Ovary (tissue), 9 donors: ENCODE measurements around the gene NAALADL2. TPM values are rescaled to one million over a fixed set of nuclear protein-coding genes. Genes with fewer than 3 reads are reported as not detected.

Experiments
- DNase-seq, 5 donors: peaks; one replicate each; pipeline ENCODE4 v3.0.0-alpha.2; 2019 to 2020
- H3K27ac ChIP-seq, 2 donors: fragments of 200-600 bp; one replicate each; pipeline versions ENCODE4 v1.5.1 to v1.8.0; 2019 to 2022
- H3K27me3 ChIP-seq: fragments of 200-600 bp; one replicate; pipeline ENCODE4 v1.8.0; 2022
- H3K36me3 ChIP-seq: fragments of 200-600 bp; sonication (generic); one replicate; pipeline ENCODE4 v1.5.1; 2019
- H3K4me1 ChIP-seq: one replicate; pipeline ENCODE4 v1.8.1; 2013; ENCODE audit warnings: mild to moderate bottlenecking, moderate library complexity; ENCODE audit not compliant: insufficient read depth
- H3K4me3 ChIP-seq: fragments of 200-600 bp; sonication (generic); one replicate; pipeline ENCODE4 v1.5.1; 2017
- H3K9me3 ChIP-seq, 2 donors: fragments of 200-600 bp in 1 of 2; sonication (generic) in 1 of 2; one replicate each; pipeline versions ENCODE4 v1.5.1 to v1.8.1; 2013 to 2019; ENCODE audit warnings: mild to moderate bottlenecking in 1 of 2, moderate library complexity in 1 of 2
- CTCF ChIP-seq, 3 donors: fragments of 450-650 bp in 2 of 3; fragments of 200-600 bp in 1 of 3; IDR thresholded peaks; one replicate each; pipeline versions ENCODE4 v1.5.1 to v1.8.0; 2016 to 2022; ENCODE audit warnings: antibody characterized with exemption in 3 of 3, mild to moderate bottlenecking in 1 of 3
- EP300 ChIP-seq: sonication (generic); formaldehyde crosslinking; IDR thresholded peaks from one replicate; pipeline ENCODE4 v1.6.1; 2017; ENCODE audit warnings: antibody characterized with exemption
- POLR2A ChIP-seq: fragments of 450-650 bp; IDR thresholded peaks from one replicate; pipeline ENCODE4 v1.6.1; 2017; ENCODE audit warnings: antibody characterized with exemption, mild to moderate bottlenecking, moderate library complexity
- WGBS, 3 donors: extraction: QIAGEN DNeasy Blood & Tissue Kit in 1 of 3; methylation state at CpG; one replicate each; pipeline versions ENCODE4 v1.1.5 to v1.1.7; 2013 to 2017; 5-methylcytosine and 5-hydroxymethylcytosine counted together
- intact Hi-C, 4 donors: fragments of 100-400 bp; cut with DNase I; formaldehyde crosslinking; loops; one replicate each; pipeline versions ENCODE4 v1.11.0 to v1.15.1; 2022 to 2023
- polyA plus RNA-seq, 2 donors: library from polyadenylated mRNA; stranded (reverse); fragments of 200-250 nt in 1 of 2; fragments of 350-450 nt in 1 of 2; fragmentation: Illumina TruSeq in 1 of 2; extraction: RNeasy Lipid Tissue Mini Kit (QIAGEN cat#74804) in 1 of 2; gene quantifications; one replicate each; pipeline ENCODE4 v1.2.3, GENCODE V29; 2013 to 2014
- total RNA-seq, 7 donors: library from RNA; depleted of rRNA in 2 of 7; stranded (reverse); fragments of >200 nt in 2 of 7; fragmentation: NEBNext Ultra II Directional in 3 of 7; extraction: Animal tissue kit (Norgen Biotek cat#: 25700) in 3 of 7; gene quantifications; one replicate each; pipeline versions ENCODE4 v1.1.0 to v1.2.4, GENCODE V29; 2016 to 2023
- donor health status: DM: no; HTN: no; CAD: no; lungs with moderate emphysema.
- donor health status: DM: no; HTN: no; CAD: no.
- donor health status: Bipolar disorder and iron deficiency.
- donor health status: DM: yes; HTN: yes; CAD: no.
- donor health status: DM: no; HTN: no; CAD: no.
- donor health status: DM: yes; HTN: yes; CAD: no.

Gene NAALADL2
- total and polyA plus RNA-seq, 9 donors, result 2.3 to 29.3 (median 15.2) TPM

- TF ChIP-seq EP300 (no peak), CTCF (IDR thresholded peaks at IDR 0.05) (no peak), POLR2A (no peak)
- Histone ChIP-seq H3K36me3 (no peaks in the 10 kb centered on the region), H3K9me3 (no peaks in the 10 kb centered on the region), H3K4me1 (no peaks in the 10 kb centered on the region), H3K27ac (no peak overlapping the region), H3K27me3 (no peaks in the 10 kb centered on the region), H3K4me3 (no peak overlapping the region)
- 85 to 91% (median 90%) methylated on average over 4 of the region's 4 CpGs for WGBS, 3 donors
- intact Hi-C loops, result loop anchor here in 1 of 4 donors (5.0 kb wide), 1 partner anchor 1492 kb away; no protein-coding TSS in a partner anchor
- DNase-seq, result no peak
Observed at GRCh38 chr3:175475765-175476164, 616.6 kb downstream of the NAALADL2 start.

GRCh38 chr3:175476489-175476888 is 617.4 kb downstream of the NAALADL2 start:
- no peak overlapping the region for H3K27ac ChIP-seq
- H3K27me3 ChIP-seq, result no peaks in the 10 kb centered on the region
- H3K9me3 ChIP-seq, result no peaks in the 10 kb centered on the region
- intact Hi-C loops, result loop anchor here in 1 of 4 donors (5.0 kb wide), 1 partner anchor 1491 kb away; no protein-coding TSS in a partner anchor
- no peaks in the 10 kb centered on the region for H3K36me3 ChIP-seq
- H3K4me3 ChIP-seq, result no peak overlapping the region
- WGBS, 3 donors, result 46 to 65% (median 47%) methylated on average over 2 of the region's 2 CpGs
- DNase-seq, result no peak
- H3K4me1 ChIP-seq, result no peaks in the 10 kb centered on the region
- TF ChIP-seq CTCF (IDR thresholded peaks at IDR 0.05) (no peak), EP300 (no peak), POLR2A (no peak)

- WGBS, 3 donors, result 94 to 96% (median 96%) methylated on average over 2 of the region's 2 CpGs
- intact Hi-C loops, result loop anchor here in 1 of 4 donors (5.0 kb wide), 1 partner anchor 1490 kb away; no protein-coding TSS in a partner anchor
Observed at GRCh38 chr3:175477651-175478224, 618.6 kb downstream of the NAALADL2 start.

GRCh38 chr3:175478301-175478700 is 619.2 kb downstream of the NAALADL2 start:
- no peak for DNase-seq
- Histone ChIP-seq H3K27ac (no peak overlapping the region), H3K27me3 (no peaks in the 10 kb centered on the region), H3K9me3 (no peaks in the 10 kb centered on the region), H3K4me1 (no peaks in the 10 kb centered on the region), H3K4me3 (no peak overlapping the region), H3K36me3 (no peaks in the 10 kb centered on the region)
- intact Hi-C loops, result loop anchor here in 1 of 4 donors (5.0 kb wide), 1 partner anchor 1489 kb away; no protein-coding TSS in a partner anchor
- TF ChIP-seq EP300 (no peak), POLR2A (no peak), CTCF (IDR thresholded peaks at IDR 0.05) (no peak)
- 81 to 85% (median 83%) methylated on average over 2 of the region's 2 CpGs for WGBS, 3 donors

More at GRCh38 chr3:175477651-175478224, 618.6 kb downstream of the NAALADL2 start:
- TF ChIP-seq POLR2A, result no peak
- no peak for TF ChIP-seq CTCF (IDR thresholded peaks at IDR 0.05)
- no peak for TF ChIP-seq EP300
- DNase-seq, result no peak
- no peak overlapping the region for H3K4me3 ChIP-seq
- no peaks in the 10 kb centered on the region for H3K27me3 ChIP-seq
- H3K27ac ChIP-seq, result no peak overlapping the region
- no peaks in the 10 kb centered on the region for H3K36me3 ChIP-seq
- H3K4me1 ChIP-seq, result no peaks in the 10 kb centered on the region
- no peaks in the 10 kb centered on the region for H3K9me3 ChIP-seq
